Sigmoid colon (tissue), 7 donors: ENCODE data around the gene FGF14. TPM values are rescaled to one million over a fixed set of nuclear protein-coding genes. Genes with fewer than 3 reads are reported as not detected.

Experiments
- DNase-seq: peaks from one replicate; pipeline ENCODE4 v3.0.0-alpha.2; 2019
- H3K27ac ChIP-seq, 4 donors: fragments of 200-600 bp; sonication (generic); one replicate each; pipeline ENCODE4 v1.5.1; 2016 to 2019; ENCODE audit warnings: mild to moderate bottlenecking in 1 of 4
- H3K27me3 ChIP-seq, 3 donors: fragments of 200-600 bp; sonication (generic); one replicate each; pipeline ENCODE4 v1.5.1; 2019; ENCODE audit warnings: mild to moderate bottlenecking in 1 of 3
- H3K36me3 ChIP-seq, 4 donors: fragments of 200-600 bp; sonication (generic); one replicate each; pipeline ENCODE4 v1.5.1; 2016 to 2019
- H3K4me1 ChIP-seq, 4 donors: fragments of 200-600 bp; sonication (generic); one replicate each; pipeline ENCODE4 v1.5.1; 2017 to 2019
- H3K4me3 ChIP-seq, 4 donors: fragments of 200-600 bp; sonication (generic); one replicate each; pipeline ENCODE4 v1.5.1; 2017 to 2019; ENCODE audit warnings: mild to moderate bottlenecking in 2 of 4, moderate library complexity in 1 of 4
- H3K9me3 ChIP-seq, 4 donors: fragments of 200-600 bp in 3 of 4; sonication (generic) in 3 of 4; one replicate each; pipeline versions ENCODE4 v1.5.1 to v1.6.1; 2013 to 2019
- EP300 ChIP-seq, 4 donors: sonication (generic); formaldehyde crosslinking; IDR thresholded peaks; one replicate each; pipeline ENCODE4 v1.6.1; 2017; ENCODE audit warnings: antibody characterized with exemption in 4 of 4
- POLR2A ChIP-seq, 2 donors: fragments of 450-650 bp; IDR thresholded peaks; one replicate each; pipeline ENCODE4 v1.6.1; 2016; ENCODE audit warnings: antibody characterized with exemption in 2 of 2, mild to moderate bottlenecking in 2 of 2, moderate library complexity in 2 of 2
- POLR2AphosphoS5 ChIP-seq, 4 donors: sonication (generic); formaldehyde crosslinking; IDR thresholded peaks; one replicate each; pipeline ENCODE4 v1.6.1; 2017; ENCODE audit warnings: antibody characterized with exemption in 4 of 4
- WGBS, 2 donors: extraction: QIAGEN DNeasy Blood & Tissue Kit; methylation state at CpG; one replicate each; pipeline ENCODE4 v1.1.7; 2013; 5-methylcytosine and 5-hydroxymethylcytosine counted together
- intact Hi-C: fragments of 100-400 bp; cut with DNase I; formaldehyde crosslinking; loops from one replicate; pipeline ENCODE4 v1.15.1; 2023
- polyA plus RNA-seq, 3 donors: library from polyadenylated mRNA; stranded (reverse); fragments of 200-250 nt; gene quantifications; one replicate each; pipeline ENCODE4 v1.2.3, GENCODE V29; 2013
- total RNA-seq, 4 donors: library from RNA; depleted of rRNA; stranded (reverse); fragments of >200 nt; gene quantifications; one replicate each; pipeline ENCODE4 v1.1.0, GENCODE V29; 2016
- TF ChIP-seq, protein P1 (sequence below), 4 experiments: fragments of 450-650 bp in 3 of 4; fragments of 200-600 bp in 1 of 4; IDR thresholded peaks; one replicate each; pipeline ENCODE4 v1.5.1; 2016 to 2019; ENCODE audit warnings: antibody characterized with exemption in 4 of 4, mild to moderate bottlenecking in 3 of 4, moderate library complexity in 2 of 4
- donor health status: healthy with polysubstance abuse.
- donor health status: Bipolar disorder and iron deficiency.
- donor health status: healthy.

FGF14 gene
- total and polyA plus RNA-seq, 7 donors: under 0.01 to 1.6 (median 1.1) TPM

DNA sequence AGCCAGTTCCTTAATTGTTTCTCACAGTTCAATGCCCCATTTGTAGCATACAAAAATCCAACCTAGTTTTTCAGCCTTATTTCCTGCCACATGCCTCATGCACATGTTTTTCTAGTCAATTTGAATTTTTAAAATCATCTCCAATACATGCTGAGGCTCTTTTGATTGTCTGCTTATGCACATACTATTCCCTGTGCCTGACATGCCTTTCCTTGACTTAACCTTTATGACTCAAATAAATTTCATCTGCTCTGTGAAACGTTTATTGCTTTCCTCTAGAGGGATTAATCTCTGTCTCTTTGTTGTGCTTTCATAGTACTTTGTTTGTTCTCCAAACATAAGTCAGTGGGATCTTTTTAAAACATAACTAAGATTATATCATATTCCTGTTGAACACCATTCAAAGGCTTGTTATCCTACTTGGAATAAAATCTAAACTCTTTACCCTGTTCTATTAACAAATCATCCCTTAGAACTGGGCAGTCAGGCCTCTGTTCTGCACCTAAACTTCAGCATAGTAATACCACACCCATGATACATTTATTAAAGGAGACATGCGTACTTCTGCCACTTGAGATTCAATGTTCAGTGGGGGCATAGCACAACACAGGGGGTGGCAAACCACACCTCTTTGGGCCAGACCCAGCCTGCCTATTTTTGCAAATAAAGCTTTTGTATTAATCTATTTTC, 346.6 kb downstream of the FGF14 start:
- Histone ChIP-seq H3K36me3 (no peaks in the 10 kb centered on the region), H3K4me1 (no peaks in the 10 kb centered on the region), H3K9me3 (peaks cover 0 to 15% (median 6%) of the 10 kb centered on the region in 4 donors), H3K27ac (no peak overlapping the region), H3K27me3 (no peaks in the 10 kb centered on the region), H3K4me3 (no peak overlapping the region)
- no peak for DNase-seq
- TF ChIP-seq, protein P1, sequence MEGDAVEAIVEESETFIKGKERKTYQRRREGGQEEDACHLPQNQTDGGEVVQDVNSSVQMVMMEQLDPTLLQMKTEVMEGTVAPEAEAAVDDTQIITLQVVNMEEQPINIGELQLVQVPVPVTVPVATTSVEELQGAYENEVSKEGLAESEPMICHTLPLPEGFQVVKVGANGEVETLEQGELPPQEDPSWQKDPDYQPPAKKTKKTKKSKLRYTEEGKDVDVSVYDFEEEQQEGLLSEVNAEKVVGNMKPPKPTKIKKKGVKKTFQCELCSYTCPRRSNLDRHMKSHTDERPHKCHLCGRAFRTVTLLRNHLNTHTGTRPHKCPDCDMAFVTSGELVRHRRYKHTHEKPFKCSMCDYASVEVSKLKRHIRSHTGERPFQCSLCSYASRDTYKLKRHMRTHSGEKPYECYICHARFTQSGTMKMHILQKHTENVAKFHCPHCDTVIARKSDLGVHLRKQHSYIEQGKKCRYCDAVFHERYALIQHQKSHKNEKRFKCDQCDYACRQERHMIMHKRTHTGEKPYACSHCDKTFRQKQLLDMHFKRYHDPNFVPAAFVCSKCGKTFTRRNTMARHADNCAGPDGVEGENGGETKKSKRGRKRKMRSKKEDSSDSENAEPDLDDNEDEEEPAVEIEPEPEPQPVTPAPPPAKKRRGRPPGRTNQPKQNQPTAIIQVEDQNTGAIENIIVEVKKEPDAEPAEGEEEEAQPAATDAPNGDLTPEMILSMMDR (IDR thresholded peaks at IDR 0.05): no peak
- TF ChIP-seq POLR2AphosphoS5 (IDR thresholded peaks at IDR 0.05): peak in 1 of 4 donors; percentile 48
- WGBS, 2 donors: 17 to 56% methylated on average over 2 of the region's 2 CpGs
- intact Hi-C loops: no loop called here

DNA sequence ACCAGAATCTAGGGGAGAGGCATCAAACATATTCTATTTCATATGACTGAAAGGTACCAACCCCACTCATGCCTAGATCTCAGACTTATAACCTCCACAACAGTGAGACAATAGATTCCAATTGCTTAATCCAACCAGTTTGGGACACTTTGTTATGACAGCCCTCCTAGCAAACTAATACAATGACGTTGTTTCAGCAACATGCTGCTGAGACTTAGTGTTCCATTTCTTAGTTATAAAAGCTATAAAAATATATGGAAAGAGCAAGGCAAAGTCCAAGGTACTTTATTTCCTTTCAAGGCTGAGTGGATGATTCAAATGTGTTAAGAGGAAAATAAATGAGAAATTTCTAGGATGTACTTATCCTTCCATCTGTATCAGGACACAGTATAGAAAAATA, 352.0 kb downstream of the FGF14 start:
- no peak for TF ChIP-seq POLR2AphosphoS5 (IDR thresholded peaks at IDR 0.05)
- TF ChIP-seq POLR2A (IDR thresholded peaks at IDR 0.05): no peak
- TF ChIP-seq, protein P1 (IDR thresholded peaks at IDR 0.05): no peak
- no peak for TF ChIP-seq EP300 (IDR thresholded peaks at IDR 0.05)
- peaks cover 0 to 15% (median 6%) of the 10 kb centered on the region in 4 donors for H3K9me3 ChIP-seq
- no peaks in the 10 kb centered on the region for H3K27me3 ChIP-seq
- no peak overlapping the region for H3K27ac ChIP-seq
- no peaks in the 10 kb centered on the region for H3K4me1 ChIP-seq
- no peak overlapping the region for H3K4me3 ChIP-seq
- WGBS, 2 donors: 23 to 62% methylated on average over 1 of the region's 1 CpG
- H3K36me3 ChIP-seq: no peaks in the 10 kb centered on the region
- DNase-seq: no peak
- intact Hi-C loops: no loop called here

DNA sequence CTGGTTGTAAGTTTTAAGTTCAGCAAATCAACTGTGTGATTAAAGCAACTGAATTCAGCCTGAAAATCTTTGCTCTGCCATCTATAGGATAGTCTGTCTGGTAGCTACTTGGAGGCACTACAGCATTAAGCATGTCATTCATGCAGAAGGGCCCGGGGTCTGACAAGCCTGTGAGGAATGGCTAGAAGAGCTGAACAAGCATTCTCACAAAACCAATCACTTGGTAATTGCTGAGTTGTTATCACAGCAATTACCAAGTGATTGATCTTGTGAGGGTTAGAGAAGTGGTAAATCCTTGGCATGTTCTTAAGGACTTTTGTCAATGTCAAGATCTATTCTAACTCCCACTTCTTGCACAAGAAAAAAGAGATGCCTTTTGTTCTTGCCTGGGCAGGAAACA, 356.1 kb downstream of the FGF14 start:
- Histone ChIP-seq H3K4me1 (no peaks in the 10 kb centered on the region), H3K4me3 (no peak overlapping the region), H3K36me3 (no peaks in the 10 kb centered on the region), H3K27me3 (no peaks in the 10 kb centered on the region), H3K27ac (no peak overlapping the region), H3K9me3 (no peaks in the 10 kb centered on the region)
- no peak for DNase-seq
- intact Hi-C loops: no loop called here
- WGBS, 2 donors: 21 to 33% methylated on average over 1 of the region's 1 CpG
- TF ChIP-seq EP300 (IDR thresholded peaks at IDR 0.05): no peak
- TF ChIP-seq POLR2A (IDR thresholded peaks at IDR 0.05): no peak
- no peak for TF ChIP-seq POLR2AphosphoS5 (IDR thresholded peaks at IDR 0.05)
- TF ChIP-seq, protein P1 (IDR thresholded peaks at IDR 0.05): no peak

DNA sequence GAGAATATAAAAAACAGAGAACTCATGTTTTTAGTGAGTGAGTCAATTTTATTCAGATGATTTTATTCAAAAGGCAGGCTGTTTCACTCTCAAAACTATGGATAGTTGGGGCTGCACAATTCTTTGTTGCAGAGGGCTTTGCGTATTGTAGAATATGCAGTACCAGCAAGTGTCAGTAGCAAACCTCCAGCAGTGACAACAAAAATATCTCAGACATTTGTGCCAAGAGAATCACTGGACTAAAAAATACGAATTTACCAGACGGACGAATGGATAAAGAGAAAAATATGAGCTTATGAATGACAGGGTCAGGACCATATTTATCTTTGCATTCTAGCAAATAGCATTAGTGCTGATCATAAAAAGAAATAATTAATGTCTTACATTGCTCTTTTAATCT, 359.1 kb downstream of the FGF14 start:
- no peaks in the 10 kb centered on the region for H3K9me3 ChIP-seq
- no peaks in the 10 kb centered on the region for H3K36me3 ChIP-seq
- no peaks in the 10 kb centered on the region for H3K4me1 ChIP-seq
- H3K27me3 ChIP-seq: no peaks in the 10 kb centered on the region
- 74 to 79% methylated on average over 4 of the region's 4 CpGs for WGBS, 2 donors
- DNase-seq: no peak
- no peak overlapping the region for H3K27ac ChIP-seq
- H3K4me3 ChIP-seq: no peak overlapping the region
- TF ChIP-seq EP300 (IDR thresholded peaks at IDR 0.05): no peak
- TF ChIP-seq POLR2AphosphoS5 (IDR thresholded peaks at IDR 0.05): no peak
- TF ChIP-seq, protein P1 (IDR thresholded peaks at IDR 0.05): no peak
- no peak for TF ChIP-seq POLR2A (IDR thresholded peaks at IDR 0.05)
- intact Hi-C loops: no loop called here

DNA sequence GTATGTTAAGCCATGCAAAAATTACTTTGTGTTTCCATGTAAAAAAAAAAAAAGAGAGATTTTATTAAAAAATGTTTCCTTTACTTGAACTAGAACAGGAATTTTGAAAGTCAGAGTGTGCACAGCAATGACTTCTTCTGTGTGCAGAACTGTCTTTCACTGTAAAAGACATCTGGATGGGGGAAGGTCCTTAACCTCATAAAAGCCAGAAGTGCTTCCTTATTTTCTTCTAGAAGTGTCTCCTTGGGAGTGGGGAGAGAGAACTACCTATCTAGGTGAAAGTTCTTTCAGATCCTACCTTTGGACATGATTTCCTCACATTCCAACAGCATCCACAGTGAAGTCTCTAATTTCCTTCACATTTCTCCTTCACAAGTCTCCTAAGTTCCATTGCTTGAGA, 360.3 kb downstream of the FGF14 start:
- Histone ChIP-seq H3K9me3 (no peaks in the 10 kb centered on the region), H3K4me3 (no peak overlapping the region), H3K27me3 (no peaks in the 10 kb centered on the region), H3K27ac (no peak overlapping the region), H3K4me1 (no peaks in the 10 kb centered on the region), H3K36me3 (no peaks in the 10 kb centered on the region)
- DNase-seq: no peak
- TF ChIP-seq POLR2AphosphoS5 (IDR thresholded peaks at IDR 0.05): no peak
- no peak for TF ChIP-seq EP300 (IDR thresholded peaks at IDR 0.05)
- TF ChIP-seq POLR2A (IDR thresholded peaks at IDR 0.05): no peak
- TF ChIP-seq, protein P1 (IDR thresholded peaks at IDR 0.05): no peak
- intact Hi-C loops: no loop called here
